GM19043 (cell line): ENCODE data around the gene KIF12.
"Not testable (repeated sequence)": the region's sequence is repeated elsewhere in the genome, so short reads cannot be mapped to it uniquely, and the experiment has no call there.

Experiments used
- ATAC-seq: cut with Tn5 transposase; IDR thresholded peaks from one replicate; pipeline ENCODE4 v1.9.1; 2021; ENCODE audit warnings: low read depth; ENCODE audit not compliant: unreplicated experiment

Gene KIF12

GRCh38 chr9:114050226-114050568 is 48.9 kb downstream of the KIF12 start:
- no peak for ATAC-seq

GRCh38 chr9:114049441-114050225 is 49.5 kb downstream of the KIF12 start:
- no peak for ATAC-seq

GRCh38 chr9:114048533-114049415 is 50.3 kb downstream of the KIF12 start:
- ATAC-seq = no peak

- ATAC-seq = no peak
These were observed 51.4 kb downstream of the KIF12 start for GRCh38 chr9:114047717-114048116.

GRCh38 chr9:114046875-114047274 is 52.2 kb downstream of the KIF12 start:
- no peak for ATAC-seq

- ATAC-seq = no peak
These were observed 52.8 kb downstream of the KIF12 start for GRCh38 chr9:114046237-114046755.

GRCh38 chr9:114043660-114044059 is 55.4 kb downstream of the KIF12 start:
- not testable (repeated sequence) for ATAC-seq
